BJ (cell line): ENCODE measurements around the gene LCP1. TPM values are rescaled to one million over a fixed set of nuclear protein-coding genes. Genes with fewer than 3 reads are reported as not detected.

Experiments
- CTCF ChIA-PET: fragments of 350-600 bp; formaldehyde crosslinking; extraction: SDS; loops from one replicate; lab custom pipeline; 2021; ENCODE audit warnings: antibody characterized with exemption, inconsistent platforms; lab: Yijun Ruan, JAX
- POLR2A ChIA-PET: fragments of 300-600 bp; sonication (Branson Sonifier 250); formaldehyde crosslinking; extraction: SDS; loops from one replicate; lab custom pipeline; 2021; ENCODE audit warnings: antibody characterized with exemption; lab: Charles Lee
- DNase-seq: peaks from one replicate; pipeline ENCODE4 v3.0.0-alpha.2; 2011; ENCODE audit warnings: low read depth
- H3K27me3 ChIP-seq: 2 replicates; pipeline ENCODE4 v1.6.0; 2011; ENCODE audit warnings: low read length; ENCODE audit not compliant: control insufficient read depth, insufficient read depth
- H3K36me3 ChIP-seq: 2 replicates; pipeline ENCODE4 v1.5.1; 2011; ENCODE audit warnings: low read length; ENCODE audit not compliant: control insufficient read depth, insufficient read depth
- H3K4me3 ChIP-seq: 2 replicates; pipeline ENCODE4 v1.5.1; 2011; ENCODE audit warnings: low read depth, mild to moderate bottlenecking, control low read depth, low read length
- CTCF ChIP-seq: IDR thresholded peaks from 2 replicates; pipeline ENCODE4 v1.5.1; 2011; ENCODE audit warnings: low read depth, mild to moderate bottlenecking, control low read depth, inconsistent platforms, low read length, moderate library complexity; ENCODE audit not compliant: insufficient read depth
- polyA plus RNA-seq: library from polyadenylated mRNA; depleted of rRNA; stranded (reverse); fragments of >200 nt; gene quantifications from 2 replicates; pipeline ENCODE4 v1.2.3, GENCODE V29; 2011

Gene LCP1
- polyA plus RNA-seq, 1 experiment = 0.06 TPM

- Histone ChIP-seq H3K36me3 (no peaks in the 10 kb centered on the region), H3K4me3 (no peak overlapping the region), H3K27me3 (no peaks in the 10 kb centered on the region; the same call in none of the 2 replicates)
- no peak for TF ChIP-seq CTCF
- ChIA-PET POLR2A (no interaction called here), CTCF (interaction anchor here (0.8 to 1.9 kb wide), 2 partner anchors 25 to 512 kb away, joined by 3 to 4 read pairs; no protein-coding TSS in a partner anchor)
- DNase-seq = no peak
Measured at GRCh38 chr13:46134961-46135522, 46.9 kb downstream of the LCP1 start.

- no peak for DNase-seq
- Histone ChIP-seq H3K27me3 (peaks cover 2% of the 10 kb centered on the region), H3K36me3 (no peaks in the 10 kb centered on the region), H3K4me3 (no peak overlapping the region)
- no peak for TF ChIP-seq CTCF
- POLR2A ChIA-PET = no interaction called here
- CTCF ChIA-PET = interaction anchor here (1.9 kb wide), 1 partner anchor 26 kb away, joined by 4 read pairs; no protein-coding TSS in a partner anchor
Measured at GRCh38 chr13:46134494-46134893, 47.5 kb downstream of the LCP1 start.

GRCh38 chr13:46132109-46132508, 49.9 kb downstream of the LCP1 start:
- CTCF ChIA-PET = interaction anchor here (1.4 kb wide), 1 partner anchor 28 kb away, joined by 3 read pairs; no protein-coding TSS in a partner anchor
- no peak for TF ChIP-seq CTCF

GRCh38 chr13:46131705-46132104, 50.3 kb downstream of the LCP1 start:
- no peak for TF ChIP-seq CTCF
- Histone ChIP-seq H3K27me3 (peaks cover 2% of the 10 kb centered on the region), H3K4me3 (no peak overlapping the region), H3K36me3 (no peaks in the 10 kb centered on the region)
- POLR2A ChIA-PET = no interaction called here
- no peak for DNase-seq
- CTCF ChIA-PET = interaction anchor here (1.4 kb wide), 1 partner anchor 29 kb away, joined by 3 read pairs; no protein-coding TSS in a partner anchor

More at GRCh38 chr13:46132109-46132508, 49.9 kb downstream of the LCP1 start:
- POLR2A ChIA-PET = no interaction called here
- peaks cover 2% of the 10 kb centered on the region for H3K27me3 ChIP-seq
- H3K4me3 ChIP-seq = no peak overlapping the region
- no peak for DNase-seq
- H3K36me3 ChIP-seq = no peaks in the 10 kb centered on the region

GRCh38 chr13:46129955-46130618, 51.9 kb downstream of the LCP1 start:
- Histone ChIP-seq H3K4me3 (no peak overlapping the region), H3K36me3 (no peaks in the 10 kb centered on the region), H3K27me3 (peaks cover 2% of the 10 kb centered on the region; the same call in 1 of the 2 replicates)
- no peak for DNase-seq
- TF ChIP-seq CTCF = no peak
- CTCF ChIA-PET = interaction anchor here (1.0 kb wide), 1 partner anchor 10 kb away, joined by 4 read pairs; no protein-coding TSS in a partner anchor
- POLR2A ChIA-PET = no interaction called here
